HL-60 (cell line): Measurements from ENCODE around the gene FAM184B.

ENCODE experiments used
- DNase-seq, 2 experiments: peaks; one replicate each; pipeline ENCODE4 v3.0.0-alpha.2; 2010 to 2020; ENCODE audit warnings: low read depth in 1 of 2, low spot score in 1 of 2
- H3K27ac ChIP-seq: fragments of 250-450 bp; sonication (Bioruptor Pico); replicated peaks from 2 replicates; pipeline ENCODE4 v1.5.1; 2020; ENCODE audit warnings: mild to moderate bottlenecking, moderate library complexity
- H3K27me3 ChIP-seq: fragments of 250-450 bp; sonication (Bioruptor Pico); 2 replicates; pipeline ENCODE4 v1.5.1; 2021; ENCODE audit warnings: mild to moderate bottlenecking, moderate library complexity; ENCODE audit not compliant: insufficient read depth, poor library complexity, severe bottlenecking
- H3K4me3 ChIP-seq: replicated peaks from 2 replicates; pipeline ENCODE4 v1.5.1; 2011; ENCODE audit warnings: mild to moderate bottlenecking, control low read depth, low read length; ENCODE audit not compliant: insufficient read depth
- GABPA ChIP-seq: IDR thresholded peaks from 2 replicates; pipeline ENCODE4 v1.6.1; 2012; ENCODE audit warnings: low read depth
- POLR2AphosphoS5 ChIP-seq: IDR thresholded peaks from 2 replicates; pipeline ENCODE4 v1.6.1; 2012; ENCODE audit warnings: low read depth
- SPI1 ChIP-seq: IDR thresholded peaks from 2 replicates; pipeline ENCODE4 v1.6.1; 2012; ENCODE audit warnings: low read depth, mild to moderate bottlenecking, borderline replicate concordance
- TF ChIP-seq, protein P1 (sequence below): IDR thresholded peaks from 2 replicates; pipeline ENCODE4 v1.6.1; 2012; ENCODE audit warnings: low read depth; ENCODE audit not compliant: insufficient replicate concordance
- TF ChIP-seq, protein P2 (sequence below): IDR thresholded peaks from one replicate; pipeline ENCODE4 v1.5.1; 2011; ENCODE audit warnings: low read length, control low read depth, inconsistent platforms; ENCODE audit not compliant: insufficient read depth

The FAM184B gene

DNA sequence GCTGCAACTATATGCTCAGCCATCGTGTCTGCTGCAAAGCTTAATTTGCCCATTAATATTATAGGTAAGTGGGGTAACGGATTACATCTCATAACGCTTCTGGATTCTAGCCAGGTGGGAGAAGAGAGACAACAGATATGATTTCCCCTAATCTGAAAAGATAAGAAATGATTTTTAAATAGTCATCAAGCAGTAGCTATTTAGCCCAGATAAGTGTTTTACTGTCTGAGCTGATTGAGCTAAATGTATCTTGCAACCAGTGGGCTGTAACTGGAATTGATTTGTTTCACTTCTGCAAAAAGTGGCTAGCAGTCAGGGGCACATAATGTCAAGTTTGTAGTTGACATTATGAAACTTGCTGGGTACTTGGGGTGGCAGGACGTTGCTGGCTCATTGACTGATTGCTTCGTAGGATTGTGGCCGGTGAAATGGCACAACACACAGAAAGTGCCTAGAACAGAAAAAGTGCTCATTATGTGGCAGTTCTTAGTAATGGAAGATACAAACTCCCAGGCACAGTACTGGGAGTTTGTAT lies 185.9 kb downstream of the FAM184B start:
- TF ChIP-seq, protein P1, sequence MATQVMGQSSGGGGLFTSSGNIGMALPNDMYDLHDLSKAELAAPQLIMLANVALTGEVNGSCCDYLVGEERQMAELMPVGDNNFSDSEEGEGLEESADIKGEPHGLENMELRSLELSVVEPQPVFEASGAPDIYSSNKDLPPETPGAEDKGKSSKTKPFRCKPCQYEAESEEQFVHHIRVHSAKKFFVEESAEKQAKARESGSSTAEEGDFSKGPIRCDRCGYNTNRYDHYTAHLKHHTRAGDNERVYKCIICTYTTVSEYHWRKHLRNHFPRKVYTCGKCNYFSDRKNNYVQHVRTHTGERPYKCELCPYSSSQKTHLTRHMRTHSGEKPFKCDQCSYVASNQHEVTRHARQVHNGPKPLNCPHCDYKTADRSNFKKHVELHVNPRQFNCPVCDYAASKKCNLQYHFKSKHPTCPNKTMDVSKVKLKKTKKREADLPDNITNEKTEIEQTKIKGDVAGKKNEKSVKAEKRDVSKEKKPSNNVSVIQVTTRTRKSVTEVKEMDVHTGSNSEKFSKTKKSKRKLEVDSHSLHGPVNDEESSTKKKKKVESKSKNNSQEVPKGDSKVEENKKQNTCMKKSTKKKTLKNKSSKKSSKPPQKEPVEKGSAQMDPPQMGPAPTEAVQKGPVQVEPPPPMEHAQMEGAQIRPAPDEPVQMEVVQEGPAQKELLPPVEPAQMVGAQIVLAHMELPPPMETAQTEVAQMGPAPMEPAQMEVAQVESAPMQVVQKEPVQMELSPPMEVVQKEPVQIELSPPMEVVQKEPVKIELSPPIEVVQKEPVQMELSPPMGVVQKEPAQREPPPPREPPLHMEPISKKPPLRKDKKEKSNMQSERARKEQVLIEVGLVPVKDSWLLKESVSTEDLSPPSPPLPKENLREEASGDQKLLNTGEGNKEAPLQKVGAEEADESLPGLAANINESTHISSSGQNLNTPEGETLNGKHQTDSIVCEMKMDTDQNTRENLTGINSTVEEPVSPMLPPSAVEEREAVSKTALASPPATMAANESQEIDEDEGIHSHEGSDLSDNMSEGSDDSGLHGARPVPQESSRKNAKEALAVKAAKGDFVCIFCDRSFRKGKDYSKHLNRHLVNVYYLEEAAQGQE = no peak
- TF ChIP-seq, protein P2, sequence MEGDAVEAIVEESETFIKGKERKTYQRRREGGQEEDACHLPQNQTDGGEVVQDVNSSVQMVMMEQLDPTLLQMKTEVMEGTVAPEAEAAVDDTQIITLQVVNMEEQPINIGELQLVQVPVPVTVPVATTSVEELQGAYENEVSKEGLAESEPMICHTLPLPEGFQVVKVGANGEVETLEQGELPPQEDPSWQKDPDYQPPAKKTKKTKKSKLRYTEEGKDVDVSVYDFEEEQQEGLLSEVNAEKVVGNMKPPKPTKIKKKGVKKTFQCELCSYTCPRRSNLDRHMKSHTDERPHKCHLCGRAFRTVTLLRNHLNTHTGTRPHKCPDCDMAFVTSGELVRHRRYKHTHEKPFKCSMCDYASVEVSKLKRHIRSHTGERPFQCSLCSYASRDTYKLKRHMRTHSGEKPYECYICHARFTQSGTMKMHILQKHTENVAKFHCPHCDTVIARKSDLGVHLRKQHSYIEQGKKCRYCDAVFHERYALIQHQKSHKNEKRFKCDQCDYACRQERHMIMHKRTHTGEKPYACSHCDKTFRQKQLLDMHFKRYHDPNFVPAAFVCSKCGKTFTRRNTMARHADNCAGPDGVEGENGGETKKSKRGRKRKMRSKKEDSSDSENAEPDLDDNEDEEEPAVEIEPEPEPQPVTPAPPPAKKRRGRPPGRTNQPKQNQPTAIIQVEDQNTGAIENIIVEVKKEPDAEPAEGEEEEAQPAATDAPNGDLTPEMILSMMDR = no peak
- Histone ChIP-seq H3K27me3 (no peaks in the 10 kb centered on the region), H3K27ac (no peak overlapping the region), H3K4me3 (no peak overlapping the region)
- DNase-seq = no peak

DNA sequence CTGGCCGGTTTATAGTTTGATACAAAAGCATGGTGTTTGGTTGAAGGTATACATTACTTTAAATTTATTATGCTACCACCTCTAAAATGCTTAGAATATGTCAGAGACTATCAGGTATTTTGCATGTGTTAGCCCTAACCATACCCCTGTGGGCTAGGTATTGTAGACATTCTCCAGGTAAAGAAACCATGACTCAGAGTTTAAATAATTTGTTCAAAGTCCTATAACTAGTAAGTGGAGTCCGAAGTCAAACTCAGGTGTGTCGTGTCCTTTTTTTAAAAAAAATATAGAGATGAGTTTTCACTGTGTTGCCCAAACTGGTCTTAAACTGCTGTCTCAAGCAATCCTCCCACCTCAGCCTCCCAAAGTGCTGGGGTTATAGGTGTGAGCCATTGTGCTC lies 192.1 kb downstream of the FAM184B start:
- H3K4me3 ChIP-seq = no peak overlapping the region
- DNase-seq = no peak
- H3K27me3 ChIP-seq = no peaks in the 10 kb centered on the region
- H3K27ac ChIP-seq = no peak overlapping the region
- TF ChIP-seq SPI1 (no peak), POLR2AphosphoS5 (no peak), GABPA (no peak)
- TF ChIP-seq, protein P1 = no peak
- TF ChIP-seq, protein P2 = no peak

DNA sequence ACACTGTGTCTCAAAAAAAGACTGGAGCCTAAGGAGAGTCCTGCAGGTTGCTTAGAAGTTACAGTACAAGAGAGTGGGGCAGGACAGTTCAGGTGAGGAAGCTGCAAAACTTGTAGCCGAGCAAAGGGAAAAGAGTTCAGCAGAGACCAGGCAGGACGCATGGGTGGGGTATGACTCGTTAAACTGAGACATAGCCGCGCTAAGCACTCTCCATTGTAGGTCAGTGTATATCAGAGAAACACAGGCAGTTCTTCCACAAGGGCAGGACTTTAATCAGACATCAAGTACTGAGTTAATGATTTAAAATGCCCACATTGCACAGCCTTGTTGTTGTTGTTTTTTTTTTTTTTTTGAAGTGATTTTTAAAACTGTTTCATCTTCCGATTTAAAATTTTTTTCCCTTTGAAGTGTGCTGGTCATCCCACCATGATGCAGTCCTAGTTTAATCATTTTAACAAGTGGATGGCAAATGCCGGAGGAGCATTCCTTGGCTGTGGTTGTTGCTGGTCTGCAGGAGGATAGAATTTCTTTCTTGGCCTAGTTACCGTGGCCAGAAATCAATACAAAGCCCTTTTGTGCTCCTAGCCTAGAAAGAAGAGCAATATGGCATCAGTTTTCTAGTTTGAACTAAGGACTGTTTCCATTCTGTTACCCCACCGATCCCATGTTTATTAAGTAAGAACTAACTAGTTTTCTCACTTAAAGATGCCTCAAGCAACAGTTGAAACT lies 194.2 kb downstream of the FAM184B start:
- H3K27ac ChIP-seq = no peak overlapping the region
- H3K4me3 ChIP-seq = no peak overlapping the region
- no peak for DNase-seq
- TF ChIP-seq POLR2AphosphoS5 (no peak), SPI1 (no peak), GABPA (no peak)
- TF ChIP-seq, protein P2 = no peak
- TF ChIP-seq, protein P1 = no peak
- H3K27me3 ChIP-seq = no peaks in the 10 kb centered on the region
